ENCODE results near the gene CLEC4F. TPM values are rescaled to one million over a fixed set of nuclear protein-coding genes. Genes with fewer than 3 reads are reported as not detected.

CLEC4F gene
- total RNA-seq, 1 experiment from 2014 or later, result not detected

GRCh38 chr2:70779491-70779890 is 40.9 kb downstream of the CLEC4F start:
- no TSS peak for BruUV-seq (replicated peaks)
- H3K4me1 ChIP-seq, result no peaks in the 10 kb centered on the region
- CTCF ChIA-PET, result no interaction called here
- H3K27ac Mint-ChIP-seq (ENCODE audit: unreplicated experiment), result no peak overlapping the region
- H3K36me3 Mint-ChIP-seq (ENCODE audit: insufficient read depth, unreplicated experiment), result no peaks in the 10 kb centered on the region
- no peaks in the 10 kb centered on the region for H3K9me3 Mint-ChIP-seq (ENCODE audit: unreplicated experiment)
- peaks cover 21% of the 10 kb centered on the region for H3K27me3 Mint-ChIP-seq (ENCODE audit: insufficient read depth, unreplicated experiment)
- intact Hi-C loops (cut with micrococcal nuclease; ENCODE audit: unreplicated experiment), result no loop called here
- H3K9me3 ChIP-seq, result no peaks in the 10 kb centered on the region
- H3K27me3 ChIP-seq (replicated peaks; ENCODE audit: control insufficient read depth, insufficient read depth, low read length), result peaks cover 1% of the 10 kb centered on the region; the same call in 1 of the 2 replicates
- no peaks in the 10 kb centered on the region for H3K36me3 ChIP-seq (ENCODE audit: control insufficient read depth, insufficient read depth, low read length)
- POLR2A ChIA-PET, result no interaction called here
- H3K4me3 ChIP-seq (ENCODE audit: low read depth, low read length), result no peak overlapping the region
- no peaks in the 10 kb centered on the region for H3K4me1 Mint-ChIP-seq (ENCODE audit: low read depth, unreplicated experiment)
- no peak overlapping the region for H3K4me3 Mint-ChIP-seq (ENCODE audit: unreplicated experiment)
- no peak for DNase-seq
- TF ChIP-seq CTCF (IDR thresholded peaks at IDR 0.05; ENCODE audit: insufficient read depth in 1 of 2, low read depth in 1 of 2, low read length in 1 of 2, severe bottlenecking in 1 of 2, unreplicated experiment in 1 of 2), result no peak

GRCh38 chr2:70778676-70779075 is 41.7 kb downstream of the CLEC4F start:
- Mint-ChIP-seq H3K4me1 (ENCODE audit: low read depth, unreplicated experiment) (no peaks in the 10 kb centered on the region), H3K36me3 (ENCODE audit: insufficient read depth, unreplicated experiment) (no peaks in the 10 kb centered on the region), H3K9me3 (ENCODE audit: unreplicated experiment) (peaks cover 7% of the 10 kb centered on the region), H3K27me3 (ENCODE audit: insufficient read depth, unreplicated experiment) (peaks cover 28% of the 10 kb centered on the region), H3K4me3 (ENCODE audit: unreplicated experiment) (no peak overlapping the region), H3K27ac (ENCODE audit: unreplicated experiment) (no peak overlapping the region)
- Histone ChIP-seq H3K4me1 (no peaks in the 10 kb centered on the region), H3K27me3 (replicated peaks; ENCODE audit: control insufficient read depth, insufficient read depth, low read length) (peaks cover 1% of the 10 kb centered on the region; the same call in 1 of the 2 replicates), H3K9me3 (no peaks in the 10 kb centered on the region), H3K4me3 (ENCODE audit: low read depth, low read length) (no peak overlapping the region), H3K36me3 (ENCODE audit: control insufficient read depth, insufficient read depth, low read length) (no peaks in the 10 kb centered on the region)
- POLR2A ChIA-PET, result no interaction called here
- no TSS peak for BruUV-seq (replicated peaks)
- intact Hi-C loops (cut with micrococcal nuclease; ENCODE audit: unreplicated experiment), result no loop called here
- DNase-seq, result no peak
- TF ChIP-seq CTCF (IDR thresholded peaks at IDR 0.05; ENCODE audit: insufficient read depth in 1 of 2, low read depth in 1 of 2, low read length in 1 of 2, severe bottlenecking in 1 of 2, unreplicated experiment in 1 of 2), result no peak
- CTCF ChIA-PET, result no interaction called here

- Mint-ChIP-seq H3K36me3 (ENCODE audit: insufficient read depth, unreplicated experiment) (no peaks in the 10 kb centered on the region), H3K27me3 (ENCODE audit: insufficient read depth, unreplicated experiment) (peaks cover 29% of the 10 kb centered on the region), H3K4me3 (ENCODE audit: unreplicated experiment) (no peak overlapping the region), H3K9me3 (ENCODE audit: unreplicated experiment) (peaks cover 7% of the 10 kb centered on the region), H3K4me1 (ENCODE audit: low read depth, unreplicated experiment) (no peaks in the 10 kb centered on the region), H3K27ac (ENCODE audit: unreplicated experiment) (no peak overlapping the region)
- Histone ChIP-seq H3K9me3 (no peaks in the 10 kb centered on the region), H3K4me3 (ENCODE audit: low read depth, low read length) (no peak overlapping the region), H3K4me1 (no peaks in the 10 kb centered on the region), H3K27me3 (replicated peaks; ENCODE audit: control insufficient read depth, insufficient read depth, low read length) (peaks cover 1% of the 10 kb centered on the region; the same call in 1 of the 2 replicates), H3K36me3 (ENCODE audit: control insufficient read depth, insufficient read depth, low read length) (no peaks in the 10 kb centered on the region)
- intact Hi-C loops (cut with micrococcal nuclease; ENCODE audit: unreplicated experiment), result no loop called here
- no TSS peak for BruUV-seq (replicated peaks)
- TF ChIP-seq CTCF (IDR thresholded peaks at IDR 0.05; ENCODE audit: insufficient read depth in 1 of 2, low read depth in 1 of 2, low read length in 1 of 2, severe bottlenecking in 1 of 2, unreplicated experiment in 1 of 2), result no peak
- CTCF ChIA-PET, result no interaction called here
- no peak for DNase-seq
- POLR2A ChIA-PET, result no interaction called here
These were observed 42.9 kb downstream of the CLEC4F start for GRCh38 chr2:70777450-70777849.

All from Caco-2 (cell line).